ENCODE measurements around the gene ATG16L1.

ATG16L1 gene

GRCh38 chr2:233271693-233272092 lies 20.2 kb downstream of the ATG16L1 start:
- no peaks in the 10 kb centered on the region for H4K20me1 ChIP-seq (ENCODE audit: insufficient read depth)
- no peak for TF ChIP-seq CTCF (conservative IDR thresholded peaks at IDR 0.05; ENCODE audit: low read depth, low read length)
- H3K4me1 ChIP-seq (ENCODE audit: low read depth, poor library complexity, severe bottlenecking): no peaks in the 10 kb centered on the region
- peaks cover 3% of the 10 kb centered on the region; the same call in 1 of the 2 replicates for H3K36me3 ChIP-seq (ENCODE audit: insufficient read depth)
- H3K27me3 ChIP-seq (ENCODE audit: insufficient read depth, low read depth): no peaks in the 10 kb centered on the region
- no peaks in the 10 kb centered on the region for H3K79me2 ChIP-seq (ENCODE audit: insufficient read depth, low read depth)
- no peak overlapping the region for H3K4me2 ChIP-seq
- H2AFZ ChIP-seq (ENCODE audit: low read depth): no peak overlapping the region
- H3K27ac ChIP-seq: no peak overlapping the region
- H3K4me3 ChIP-seq (IDR thresholded peaks at IDR 0.05; ENCODE audit: insufficient read depth, low read depth, low read length): no peak overlapping the region
- no peak overlapping the region for H3K9ac ChIP-seq

GRCh38 chr2:233273120-233273519 lies 21.6 kb downstream of the ATG16L1 start:
- Histone ChIP-seq H3K36me3 (ENCODE audit: insufficient read depth) (peaks cover 3% of the 10 kb centered on the region; the same call in 1 of the 2 replicates), H2AFZ (ENCODE audit: low read depth) (no peak overlapping the region), H3K27me3 (ENCODE audit: insufficient read depth, low read depth) (no peaks in the 10 kb centered on the region), H4K20me1 (ENCODE audit: insufficient read depth) (no peaks in the 10 kb centered on the region), H3K9ac (no peak overlapping the region), H3K27ac (no peak overlapping the region), H3K4me3 (IDR thresholded peaks at IDR 0.05; ENCODE audit: insufficient read depth, low read depth, low read length) (no peak overlapping the region), H3K4me2 (no peak overlapping the region), H3K4me1 (ENCODE audit: low read depth, poor library complexity, severe bottlenecking) (no peaks in the 10 kb centered on the region), H3K79me2 (ENCODE audit: insufficient read depth, low read depth) (no peaks in the 10 kb centered on the region)
- TF ChIP-seq CTCF (conservative IDR thresholded peaks at IDR 0.05; ENCODE audit: low read depth, low read length): no peak

- no peak for TF ChIP-seq CTCF (conservative IDR thresholded peaks at IDR 0.05; ENCODE audit: low read depth, low read length)
- H3K27me3 ChIP-seq (ENCODE audit: insufficient read depth, low read depth): no peaks in the 10 kb centered on the region
- H3K9ac ChIP-seq: no peak overlapping the region
- no peaks in the 10 kb centered on the region for H3K4me1 ChIP-seq (ENCODE audit: low read depth, poor library complexity, severe bottlenecking)
- no peak overlapping the region for H3K27ac ChIP-seq
- H3K4me2 ChIP-seq: no peak overlapping the region
- H3K4me3 ChIP-seq (IDR thresholded peaks at IDR 0.05; ENCODE audit: insufficient read depth, low read depth, low read length): no peak overlapping the region
- no peak overlapping the region for H2AFZ ChIP-seq (ENCODE audit: low read depth)
- no peaks in the 10 kb centered on the region for H3K79me2 ChIP-seq (ENCODE audit: insufficient read depth, low read depth)
- no peaks in the 10 kb centered on the region for H4K20me1 ChIP-seq (ENCODE audit: insufficient read depth)
- H3K36me3 ChIP-seq (ENCODE audit: insufficient read depth): peaks cover 8% of the 10 kb centered on the region; the same call in 1 of the 2 replicates
These were observed 23.8 kb downstream of the ATG16L1 start for GRCh38 chr2:233275223-233275622.

- H2AFZ ChIP-seq (ENCODE audit: low read depth): no peak overlapping the region
- H3K27me3 ChIP-seq (ENCODE audit: insufficient read depth, low read depth): no peaks in the 10 kb centered on the region
- H3K79me2 ChIP-seq (ENCODE audit: insufficient read depth, low read depth): no peaks in the 10 kb centered on the region
- no peaks in the 10 kb centered on the region for H3K4me1 ChIP-seq (ENCODE audit: low read depth, poor library complexity, severe bottlenecking)
- H3K9ac ChIP-seq: no peak overlapping the region
- H3K36me3 ChIP-seq (ENCODE audit: insufficient read depth): peaks cover 5% of the 10 kb centered on the region; the same call in 1 of the 2 replicates
- no peak for TF ChIP-seq CTCF (conservative IDR thresholded peaks at IDR 0.05; ENCODE audit: low read depth, low read length)
- H3K27ac ChIP-seq: no peak overlapping the region
- no peak overlapping the region for H3K4me2 ChIP-seq
- H4K20me1 ChIP-seq (ENCODE audit: insufficient read depth): no peaks in the 10 kb centered on the region
- H3K4me3 ChIP-seq (IDR thresholded peaks at IDR 0.05; ENCODE audit: insufficient read depth, low read depth, low read length): no peak overlapping the region
These were observed 27.4 kb downstream of the ATG16L1 start for GRCh38 chr2:233278921-233279320.

Data from KMS-11 (cell line).